ENCODE results near the gene DNER.
"Not testable (repeated sequence)": the region's sequence is repeated elsewhere in the genome, so short reads cannot be mapped to it uniquely, and the experiment has no call there.

DNER gene

GRCh38 chr2:229378386-229378785, 336.0 kb downstream of the DNER start:
- DNase-seq, result no peak

GRCh38 chr2:229376866-229377265, 337.5 kb downstream of the DNER start:
- no peak for DNase-seq

GRCh38 chr2:229375251-229375650, 339.1 kb downstream of the DNER start:
- no peak for DNase-seq

GRCh38 chr2:229373311-229373710, 341.0 kb downstream of the DNER start:
- DNase-seq, result not testable (repeated sequence)

DNA sequence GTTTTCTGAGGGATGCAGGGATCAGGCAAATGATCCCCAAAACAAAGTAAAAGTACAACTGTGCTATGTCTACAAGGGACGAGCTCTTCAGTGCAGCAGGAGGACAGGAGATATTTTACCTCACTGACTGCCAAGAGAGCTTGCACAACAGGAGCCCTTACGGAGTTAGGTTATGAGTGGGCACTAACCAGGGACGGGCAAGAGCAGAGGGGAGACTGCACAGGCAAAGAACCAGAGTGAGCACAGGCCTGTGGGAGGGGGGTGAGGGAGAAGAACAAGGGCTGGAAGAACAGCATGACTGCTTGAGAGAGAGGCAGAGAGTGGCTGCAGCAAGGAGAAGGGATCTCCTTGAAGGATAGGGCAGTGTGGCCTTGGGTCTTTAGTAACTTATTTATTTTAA, 342.1 kb downstream of the DNER start:
- no peak for DNase-seq

DNA sequence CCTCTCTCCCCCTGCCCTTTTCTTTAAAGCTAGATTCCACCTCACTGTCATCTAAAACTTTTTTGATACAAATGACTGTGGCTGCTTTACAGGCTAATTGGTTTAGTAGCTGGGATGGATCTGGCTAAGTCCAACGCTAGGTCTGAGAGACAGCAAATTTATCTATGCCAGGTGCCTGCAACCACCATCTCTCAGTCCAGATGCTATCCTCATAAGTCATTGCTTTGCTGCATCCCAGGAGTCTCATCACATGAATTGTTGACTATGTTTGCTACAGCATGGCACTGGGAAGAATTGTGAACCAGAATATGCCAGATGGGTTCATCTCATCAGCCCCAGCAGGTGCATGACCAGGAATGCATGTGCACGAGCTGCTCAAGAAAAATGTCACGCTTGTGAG, 343.3 kb downstream of the DNER start:
- DNase-seq, result no peak

DNA sequence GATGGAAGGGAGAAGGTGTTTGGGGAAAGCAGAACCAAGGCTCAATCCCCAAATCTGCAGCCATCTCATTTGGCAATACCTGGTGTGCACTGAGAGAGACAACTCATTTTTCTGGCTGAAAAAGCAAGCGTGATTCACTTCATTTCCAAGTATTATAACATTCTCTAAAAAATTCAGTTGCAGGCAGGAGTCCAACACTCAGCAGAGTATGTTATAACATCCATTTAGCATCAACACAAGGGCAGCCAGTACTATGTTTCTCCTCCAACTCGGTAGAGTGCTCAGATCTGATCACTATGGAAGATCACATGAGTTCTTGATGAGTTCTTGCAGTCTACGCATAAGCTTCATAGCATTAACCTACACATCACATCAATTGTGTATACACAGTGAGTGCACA, 343.8 kb downstream of the DNER start:
- DNase-seq, result no peak

DNA sequence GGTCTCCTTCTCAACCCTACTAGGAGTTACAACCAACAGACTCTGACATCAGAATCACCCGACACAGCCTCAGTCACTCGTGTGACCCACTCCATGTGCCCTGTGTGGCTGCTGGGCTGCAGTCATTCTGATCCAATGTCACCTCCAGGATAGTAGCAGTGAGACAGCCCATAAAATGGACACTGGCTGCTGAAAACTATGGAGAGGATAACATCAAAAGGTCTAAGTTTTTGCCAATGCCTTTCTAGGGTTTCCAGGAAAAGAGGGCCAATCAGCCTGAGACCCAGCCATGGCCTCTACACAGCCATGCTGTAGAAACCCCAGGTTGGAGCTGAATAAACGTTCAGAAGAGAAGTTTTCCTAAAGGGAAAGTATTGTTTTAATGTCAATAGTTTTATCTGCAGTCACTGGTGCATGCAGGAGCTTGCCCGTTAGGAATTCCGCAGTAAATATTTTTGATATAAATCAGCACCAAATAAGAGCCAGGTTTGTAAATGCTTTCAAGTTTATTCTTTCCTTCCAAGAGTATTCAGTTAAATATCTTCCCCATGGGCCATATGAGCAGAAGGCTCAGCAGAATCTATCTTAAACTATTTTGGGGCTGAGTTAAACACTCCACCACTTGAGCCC, 351.1 kb downstream of the DNER start:
- no peak for DNase-seq

GRCh38 chr2:229350883-229351282, 363.5 kb downstream of the DNER start:
- DNase-seq, result no peak

- DNase-seq, result no peak
These were observed 364.1 kb downstream of the DNER start for GRCh38 chr2:229350117-229350805.

DNA sequence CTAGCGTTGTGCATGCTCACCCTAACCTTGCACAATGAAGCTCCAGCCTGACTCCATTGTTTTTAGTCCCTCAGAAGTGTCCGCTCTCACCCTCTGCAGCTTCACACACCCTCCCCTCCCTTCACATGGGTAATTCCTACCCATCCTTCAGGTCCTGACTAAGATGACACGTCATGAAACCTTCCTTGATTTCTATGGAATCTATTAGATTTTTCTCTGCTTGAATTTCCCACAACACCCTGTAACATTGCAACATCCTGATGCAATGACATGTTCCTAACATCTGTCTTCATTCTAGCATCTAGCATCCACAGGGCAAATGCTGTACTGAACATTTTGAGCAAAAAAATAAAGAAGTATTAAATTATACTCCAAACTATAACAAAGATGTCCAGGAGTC, 366.2 kb downstream of the DNER start:
- DNase-seq, result no peak

DNA sequence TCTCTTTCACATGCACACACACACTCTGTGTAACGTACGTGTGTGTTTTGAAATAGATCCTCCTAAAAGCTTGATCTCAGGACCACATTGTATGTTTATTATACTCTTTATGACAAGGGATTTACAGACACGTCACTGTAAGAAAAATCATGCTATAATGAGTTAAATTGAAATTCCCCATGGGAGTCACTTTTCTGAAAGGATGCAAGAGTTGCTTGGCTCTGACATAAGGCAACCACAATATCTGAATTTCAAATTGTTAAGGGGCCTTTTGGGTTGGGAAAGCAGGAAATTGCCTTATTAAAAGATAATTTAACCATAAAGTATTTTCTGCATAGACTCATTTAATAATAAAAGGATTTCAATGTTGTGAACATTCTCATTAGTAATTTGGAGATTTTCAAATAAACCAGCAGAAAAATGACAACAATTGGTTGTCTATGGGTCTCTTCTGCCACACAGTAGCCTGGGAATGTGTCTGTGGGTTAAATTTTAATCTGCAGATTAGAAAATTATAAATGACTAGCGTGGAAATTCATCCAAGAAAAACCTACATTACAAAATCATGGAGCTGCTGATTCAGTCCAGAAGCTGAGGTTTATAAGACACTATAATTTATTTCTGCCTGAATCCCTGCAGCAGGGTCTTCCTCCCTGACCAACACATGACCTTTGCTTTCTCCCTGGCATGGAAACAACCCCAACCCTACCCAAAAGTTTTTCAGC, 367.4 kb downstream of the DNER start:
- no peak for DNase-seq

- DNase-seq, result no peak
These were observed 369.4 kb downstream of the DNER start for GRCh38 chr2:229344955-229345354.

DNA sequence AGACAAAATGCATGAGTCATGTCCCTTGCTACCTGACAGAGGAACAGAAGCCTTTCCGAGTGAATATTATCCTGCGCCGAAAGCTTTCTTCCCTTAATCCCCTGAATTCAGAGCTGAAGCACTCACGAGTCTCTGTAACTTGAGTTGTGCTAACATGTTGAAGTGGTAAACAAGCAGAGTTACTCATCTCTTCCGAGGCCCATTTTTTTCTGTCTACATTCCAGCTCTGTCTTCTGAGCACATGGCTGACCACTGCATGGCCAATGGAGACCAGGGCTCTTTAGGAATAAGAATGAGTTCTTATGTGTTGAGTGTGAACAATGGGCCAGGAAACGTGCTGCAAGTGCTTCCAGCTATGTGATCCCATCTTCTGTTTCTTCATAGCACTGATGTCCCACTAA, 370.2 kb downstream of the DNER start:
- DNase-seq, result no peak

DNA sequence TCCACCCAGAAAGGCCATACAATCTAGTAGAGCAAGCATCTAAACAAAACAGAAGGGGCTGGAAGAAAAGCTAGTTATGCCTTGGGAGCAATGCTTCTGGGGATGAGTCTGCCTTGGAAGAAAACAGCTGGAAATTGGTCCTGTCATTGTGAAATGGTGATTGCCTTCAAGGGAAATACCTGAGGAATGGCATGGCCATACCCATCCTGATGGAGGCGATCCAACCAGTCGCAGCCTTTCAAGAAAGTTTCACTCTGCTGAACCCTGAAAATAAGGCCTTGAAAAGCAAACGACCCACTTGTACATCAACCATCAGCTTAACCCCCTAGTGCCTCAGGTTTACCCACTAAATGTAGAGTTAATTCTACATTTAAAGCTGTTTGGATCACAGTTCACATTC, 370.7 kb downstream of the DNER start:
- DNase-seq, result no peak

DNA sequence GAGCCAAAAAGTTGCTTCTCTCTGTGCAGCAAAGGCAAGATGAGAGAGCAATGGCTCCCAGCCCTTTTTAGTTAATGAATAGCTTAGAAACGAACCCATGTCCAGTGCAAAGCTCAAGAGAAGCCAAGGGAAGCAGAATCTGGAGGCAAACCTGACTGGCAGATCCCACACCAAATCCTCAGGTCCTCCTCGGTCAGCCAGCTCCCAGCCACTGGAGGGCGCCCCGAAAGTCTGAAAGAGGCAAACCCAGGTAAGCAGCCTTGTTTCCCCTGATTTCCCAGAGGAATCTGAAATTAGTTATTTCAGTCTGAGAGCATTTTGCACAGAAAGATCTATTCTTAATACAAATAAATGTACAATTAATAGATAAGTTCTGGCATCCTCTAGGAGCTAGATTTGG, 372.0 kb downstream of the DNER start:
- no peak for DNase-seq

DNA sequence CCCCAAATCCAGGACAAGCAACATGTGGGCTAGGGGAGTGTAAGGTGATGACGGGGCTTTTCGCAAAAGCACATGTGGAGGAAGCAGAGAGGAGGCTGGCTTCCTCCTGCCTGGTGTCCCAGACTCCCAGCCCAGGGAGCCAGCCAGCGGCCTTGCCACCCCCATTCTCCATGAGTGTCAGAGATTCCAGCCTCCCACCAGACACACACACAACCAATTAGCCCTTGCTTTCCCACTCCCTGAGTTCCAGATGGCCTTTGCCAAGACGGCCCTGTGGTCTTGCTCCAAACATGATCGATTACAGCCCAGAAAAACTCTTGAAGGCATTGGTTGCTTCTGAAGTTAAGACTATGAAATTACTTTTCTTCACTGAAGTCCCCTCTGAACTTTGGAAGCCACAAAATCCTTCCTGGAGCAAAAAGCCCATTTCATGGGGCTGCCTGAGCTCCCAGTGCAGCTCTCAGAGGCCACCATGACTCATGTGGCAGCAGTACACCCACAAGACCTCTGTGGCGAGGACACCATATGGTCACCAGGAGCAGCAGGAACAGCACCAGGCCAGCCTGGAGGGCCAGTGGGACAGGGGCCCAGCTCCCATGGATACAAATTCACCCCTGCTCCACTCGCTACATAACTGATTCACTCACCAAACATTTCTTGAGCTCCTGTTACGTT, 374.1 kb downstream of the DNER start:
- DNase-seq, result no peak

- no peak for DNase-seq
These were observed 374.7 kb downstream of the DNER start for GRCh38 chr2:229339618-229340017.

DNA sequence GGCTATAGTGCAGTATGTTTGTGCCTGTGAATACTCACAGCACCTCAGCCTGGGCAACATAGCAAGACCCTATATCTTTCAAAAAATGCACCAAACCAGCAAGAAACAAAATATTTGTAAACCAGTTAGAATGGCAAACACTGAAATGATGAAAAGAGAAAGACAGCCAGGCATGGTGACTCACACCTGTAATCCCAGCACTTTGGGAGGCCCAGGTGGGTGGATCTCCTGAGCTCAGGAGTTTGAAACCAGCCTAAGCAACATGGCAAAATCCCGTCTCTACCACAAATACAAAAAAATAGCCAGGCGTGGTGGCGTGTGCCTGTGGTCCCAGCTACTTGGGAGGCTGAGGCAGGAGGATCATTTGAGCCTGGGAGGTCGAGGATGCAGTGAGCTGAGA, 375.2 kb downstream of the DNER start:
- not testable (repeated sequence) for DNase-seq

DNA sequence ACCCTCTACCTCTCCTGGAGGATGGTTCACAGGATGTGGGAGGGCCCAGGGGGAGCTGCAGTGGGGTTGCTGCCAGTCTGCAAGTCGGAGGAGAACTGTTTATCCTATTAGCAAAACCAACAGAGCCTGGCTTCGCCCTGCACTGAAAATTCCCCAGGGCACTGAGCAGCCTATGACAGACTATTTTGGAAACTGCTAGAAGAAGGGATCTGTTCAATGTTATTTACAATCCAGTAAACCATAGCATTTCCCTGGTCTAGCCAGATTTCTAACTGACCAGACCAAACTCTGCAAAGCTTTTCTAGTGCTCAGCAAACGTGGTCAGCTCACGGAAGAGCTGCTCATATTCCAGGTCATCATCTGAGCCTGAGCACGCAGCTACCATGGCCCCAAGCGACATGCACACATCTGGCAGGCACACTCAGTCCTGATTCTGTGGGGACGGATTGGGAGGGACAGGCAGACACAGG, 378.4 kb downstream of the DNER start:
- no peak for DNase-seq

DNA sequence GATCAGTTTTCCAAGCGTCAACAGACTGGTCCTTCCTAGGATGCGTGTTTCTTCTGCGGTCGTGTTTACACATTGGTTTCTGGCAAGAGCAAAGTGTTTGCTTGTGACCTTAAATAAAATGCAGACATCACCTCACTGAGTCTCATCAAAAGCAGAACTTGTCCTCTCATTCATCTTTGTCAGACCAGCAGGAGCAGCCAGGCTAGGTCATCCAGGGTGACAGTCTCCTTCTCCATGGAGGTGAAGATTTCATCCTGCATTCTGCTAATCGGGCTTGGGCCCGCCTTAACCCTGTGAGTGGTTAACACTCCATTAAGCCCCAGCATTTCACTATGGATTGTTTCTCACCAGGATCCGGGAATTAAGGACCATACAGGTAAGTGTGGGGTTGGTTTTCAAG, 379.0 kb downstream of the DNER start:
- DNase-seq, result no peak

DNA sequence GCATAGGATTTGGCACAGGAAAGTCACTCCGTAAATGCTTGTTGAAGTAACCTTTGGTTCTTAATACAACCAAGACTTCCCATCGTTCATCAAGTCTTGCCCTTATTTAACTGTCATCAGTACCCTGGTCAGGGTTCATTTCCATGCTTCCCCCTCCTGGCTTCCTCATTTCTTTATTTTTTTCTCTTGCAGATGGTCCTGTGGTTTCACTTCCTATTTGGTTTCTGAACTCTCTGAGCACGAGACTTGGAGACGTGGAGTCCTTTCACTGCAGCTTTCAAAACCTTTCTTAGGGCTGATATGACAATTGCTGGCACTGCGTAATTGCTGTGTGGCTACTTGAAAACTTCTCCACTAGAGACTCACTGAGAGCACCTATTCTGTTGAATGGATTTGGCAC, 383.4 kb downstream of the DNER start:
- no peak for DNase-seq

DNA sequence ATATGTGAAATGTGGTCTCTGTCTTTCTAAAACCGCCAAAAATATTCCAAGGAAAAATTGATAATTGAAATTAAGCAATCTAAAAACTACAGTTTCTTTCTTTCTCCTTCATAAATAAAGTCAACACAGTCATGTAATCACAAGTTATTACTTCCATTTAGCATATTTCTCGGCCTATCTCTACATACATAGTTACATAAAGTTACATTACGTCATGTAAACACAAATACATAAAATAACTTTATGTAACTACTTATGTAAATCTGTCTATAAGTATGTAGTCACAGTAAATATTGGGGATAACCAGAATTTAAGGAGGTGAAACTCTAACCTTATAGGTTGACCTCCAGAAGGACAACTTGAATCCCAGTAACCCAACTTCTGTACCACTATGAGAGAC, 394.8 kb downstream of the DNER start:
- DNase-seq, result no peak

- DNase-seq, result no peak
These were observed 400.2 kb downstream of the DNER start for GRCh38 chr2:229314117-229314516.
